HL-60/S4 treated with retinoic acid at 250 ng/mL for 4 days and 3 days (cell line): ENCODE data around the gene GPR179.

Source experiments
- in situ Hi-C: fragments of 300-500 bp; cut with MboI; formaldehyde crosslinking; loops from 2 replicates; pipeline ENCODE4 v1.7.0; 2022; ENCODE audit warnings: low sequenced_read_pairs

The GPR179 gene

GRCh38 chr17:38344420-38344745 lies 627 bp upstream of the GPR179 start:
- in situ Hi-C loops, result loop anchor here (25.0 kb wide), 1 partner anchor 143 kb away; no protein-coding TSS in a partner anchor

- in situ Hi-C loops, result loop anchor here (25.0 kb wide), 1 partner anchor 144 kb away; no protein-coding TSS in a partner anchor
Measured at GRCh38 chr17:38342886-38343607, 709 bp downstream of the GPR179 start.

- in situ Hi-C loops, result loop anchor here (25.0 kb wide), 1 partner anchor 146 kb away; no protein-coding TSS in a partner anchor
Measured at GRCh38 chr17:38341035-38341721, 2.6 kb downstream of the GPR179 start.

GRCh38 chr17:38339891-38340290 lies 3.9 kb downstream of the GPR179 start:
- in situ Hi-C loops, result loop anchor here (25.0 kb wide), 1 partner anchor 147 kb away; no protein-coding TSS in a partner anchor

GRCh38 chr17:38338535-38338934 lies 5.2 kb downstream of the GPR179 start:
- in situ Hi-C loops, result loop anchor here (25.0 kb wide), 1 partner anchor 149 kb away; no protein-coding TSS in a partner anchor

- in situ Hi-C loops, result loop anchor here (25.0 kb wide), 1 partner anchor 149 kb away; no protein-coding TSS in a partner anchor
Measured at GRCh38 chr17:38338053-38338452, 5.7 kb downstream of the GPR179 start.

GRCh38 chr17:38336838-38337237 lies 6.9 kb downstream of the GPR179 start:
- in situ Hi-C loops, result loop anchor here (25.0 kb wide), 1 partner anchor 150 kb away; no protein-coding TSS in a partner anchor

- in situ Hi-C loops, result loop anchor here (25.0 kb wide), 1 partner anchor 153 kb away; no protein-coding TSS in a partner anchor
Measured at GRCh38 chr17:38334480-38335364, 9.0 kb downstream of the GPR179 start.

GRCh38 chr17:38333635-38334295 lies 10.0 kb downstream of the GPR179 start:
- in situ Hi-C loops, result loop anchor here (25.0 kb wide), 1 partner anchor 154 kb away; no protein-coding TSS in a partner anchor

GRCh38 chr17:38332735-38333134 lies 11.0 kb downstream of the GPR179 start:
- in situ Hi-C loops, result loop anchor here (25.0 kb wide), 1 partner anchor 155 kb away; no protein-coding TSS in a partner anchor

- in situ Hi-C loops, result loop anchor here (25.0 kb wide), 1 partner anchor 156 kb away; no protein-coding TSS in a partner anchor
Measured at GRCh38 chr17:38330941-38331411, 12.8 kb downstream of the GPR179 start.

- in situ Hi-C loops, result loop anchor here (25.0 kb wide), 1 partner anchor 157 kb away; no protein-coding TSS in a partner anchor
Measured at GRCh38 chr17:38329808-38330730, 13.7 kb downstream of the GPR179 start.

- in situ Hi-C loops, result loop anchor here (25.0 kb wide), 1 partner anchor 158 kb away; no protein-coding TSS in a partner anchor
Measured at GRCh38 chr17:38329284-38329683, 14.5 kb downstream of the GPR179 start.

GRCh38 chr17:38328620-38329019 lies 15.1 kb downstream of the GPR179 start:
- in situ Hi-C loops, result loop anchor here (25.0 kb wide), 1 partner anchor 159 kb away; no protein-coding TSS in a partner anchor

- in situ Hi-C loops, result loop anchor here (25.0 kb wide), 1 partner anchor 159 kb away; no protein-coding TSS in a partner anchor
Measured at GRCh38 chr17:38327936-38328335, 15.8 kb downstream of the GPR179 start.

- in situ Hi-C loops, result loop anchor here (25.0 kb wide), 1 partner anchor 160 kb away; no protein-coding TSS in a partner anchor
Measured at GRCh38 chr17:38326996-38327792, 16.6 kb downstream of the GPR179 start.

- in situ Hi-C loops, result loop anchor here (25.0 kb wide), 1 partner anchor 162 kb away; no protein-coding TSS in a partner anchor
Measured at GRCh38 chr17:38325221-38325851, 18.4 kb downstream of the GPR179 start.
